HUES48 (cell line): ENCODE data around the gene GOLGA8S.
"Not testable (repeated sequence)": the region's sequence is repeated elsewhere in the genome, so short reads cannot be mapped to it uniquely, and the experiment has no call there.

Experiments
- H3K27ac ChIP-seq: one replicate; pipeline ENCODE4 v1.7.0; 2013; ENCODE audit warnings: low read depth, low read length, inconsistent platforms
- H3K27me3 ChIP-seq: 2 replicates; pipeline ENCODE4 v1.6.1; 2013; ENCODE audit warnings: mild to moderate bottlenecking, low read length; ENCODE audit not compliant: control insufficient read depth, insufficient read depth
- H3K36me3 ChIP-seq: 2 replicates; pipeline ENCODE4 v1.6.1; 2013; ENCODE audit warnings: low read length; ENCODE audit not compliant: control insufficient read depth, insufficient read depth
- H3K4me1 ChIP-seq: 2 replicates; pipeline ENCODE4 v1.6.1; 2013; ENCODE audit warnings: mild to moderate bottlenecking, low read length; ENCODE audit not compliant: control insufficient read depth, insufficient read depth
- H3K4me3 ChIP-seq: 2 replicates; pipeline ENCODE4 v1.5.1; 2013; ENCODE audit warnings: mild to moderate bottlenecking, low read depth, low read length
- H3K9ac ChIP-seq: 2 replicates; pipeline ENCODE4 v1.6.1; 2013; ENCODE audit warnings: mild to moderate bottlenecking, low read depth, low read length, moderate library complexity
- H3K9me3 ChIP-seq: 2 replicates; pipeline ENCODE4 v1.6.1; 2013; ENCODE audit warnings: low read length; ENCODE audit not compliant: control insufficient read depth, insufficient read depth

GOLGA8S gene

GRCh38 chr15:23372891-23373600 is 18.5 kb downstream of the GOLGA8S start:
- not testable (repeated sequence) for H3K4me3 ChIP-seq, H3K9ac ChIP-seq, H3K36me3 ChIP-seq, H3K4me1 ChIP-seq, H3K27ac ChIP-seq, H3K27me3 ChIP-seq
- H3K9me3 ChIP-seq, result peaks cover 17% of the 10 kb centered on the region; the same call in 1 of the 2 replicates

GRCh38 chr15:23374226-23374625 is 19.7 kb downstream of the GOLGA8S start:
- not testable (repeated sequence) for H3K36me3 ChIP-seq, H3K4me3 ChIP-seq, H3K9ac ChIP-seq, H3K27me3 ChIP-seq, H3K27ac ChIP-seq, H3K4me1 ChIP-seq
- H3K9me3 ChIP-seq, result peaks cover 17% of the 10 kb centered on the region; the same call in 1 of the 2 replicates

- H3K9me3 ChIP-seq, result peaks cover 11% of the 10 kb centered on the region; the same call in 1 of the 2 replicates
- not testable (repeated sequence) for H3K36me3 ChIP-seq, H3K4me3 ChIP-seq, H3K4me1 ChIP-seq, H3K27me3 ChIP-seq, H3K9ac ChIP-seq, H3K27ac ChIP-seq
These were observed 24.4 kb downstream of the GOLGA8S start for GRCh38 chr15:23378946-23379345.

GRCh38 chr15:23380700-23381099 is 26.2 kb downstream of the GOLGA8S start:
- peaks cover 16% of the 10 kb centered on the region; the same call in 1 of the 2 replicates for H3K9me3 ChIP-seq
- H3K4me1 ChIP-seq, H3K4me3 ChIP-seq, H3K27ac ChIP-seq, H3K36me3 ChIP-seq, H3K9ac ChIP-seq, H3K27me3 ChIP-seq: not testable (repeated sequence)

GRCh38 chr15:23381192-23381591 is 26.6 kb downstream of the GOLGA8S start:
- not testable (repeated sequence) for H3K27me3 ChIP-seq, H3K36me3 ChIP-seq, H3K4me3 ChIP-seq, H3K27ac ChIP-seq, H3K9ac ChIP-seq, H3K4me1 ChIP-seq
- peaks cover 13% of the 10 kb centered on the region; the same call in 1 of the 2 replicates for H3K9me3 ChIP-seq

GRCh38 chr15:23384371-23384770 is 29.8 kb downstream of the GOLGA8S start:
- no peaks in the 10 kb centered on the region for H3K4me1 ChIP-seq
- H3K4me3 ChIP-seq, result no peak overlapping the region
- no peak overlapping the region for H3K27ac ChIP-seq
- H3K27me3 ChIP-seq, result no peaks in the 10 kb centered on the region
- no peaks in the 10 kb centered on the region for H3K36me3 ChIP-seq
- H3K9ac ChIP-seq, result no peak overlapping the region
- peaks cover 12% of the 10 kb centered on the region; the same call in 1 of the 2 replicates for H3K9me3 ChIP-seq

- H3K36me3 ChIP-seq, result no peaks in the 10 kb centered on the region
- H3K27ac ChIP-seq, result no peak overlapping the region
- peaks cover 12% of the 10 kb centered on the region; the same call in 1 of the 2 replicates for H3K9me3 ChIP-seq
- H3K27me3 ChIP-seq, result no peaks in the 10 kb centered on the region
- no peak overlapping the region for H3K4me3 ChIP-seq
- no peak overlapping the region for H3K9ac ChIP-seq
- no peaks in the 10 kb centered on the region for H3K4me1 ChIP-seq
These were observed 31.4 kb downstream of the GOLGA8S start for GRCh38 chr15:23385886-23386430.

- no peaks in the 10 kb centered on the region for H3K27me3 ChIP-seq
- no peaks in the 10 kb centered on the region for H3K4me1 ChIP-seq
- H3K27ac ChIP-seq, result no peak overlapping the region
- no peaks in the 10 kb centered on the region for H3K36me3 ChIP-seq
- H3K9ac ChIP-seq, result no peak overlapping the region
- peaks cover 12% of the 10 kb centered on the region; the same call in 1 of the 2 replicates for H3K9me3 ChIP-seq
- H3K4me3 ChIP-seq, result no peak overlapping the region
These were observed 33.2 kb downstream of the GOLGA8S start for GRCh38 chr15:23387621-23388190.

GRCh38 chr15:23395030-23395692 is 40.6 kb downstream of the GOLGA8S start:
- Histone ChIP-seq H3K27ac (no peak overlapping the region), H3K4me1 (no peaks in the 10 kb centered on the region), H3K36me3 (no peaks in the 10 kb centered on the region), H3K4me3 (no peak overlapping the region), H3K9me3 (peaks cover 7% of the 10 kb centered on the region), H3K27me3 (no peaks in the 10 kb centered on the region), H3K9ac (no peak overlapping the region)

- no peaks in the 10 kb centered on the region for H3K27me3 ChIP-seq
- H3K9ac ChIP-seq, result no peak overlapping the region
- H3K4me1 ChIP-seq, result no peaks in the 10 kb centered on the region
- H3K36me3 ChIP-seq, result no peaks in the 10 kb centered on the region
- H3K4me3 ChIP-seq, result no peak overlapping the region
- H3K27ac ChIP-seq, result no peak overlapping the region
- peaks cover 7% of the 10 kb centered on the region for H3K9me3 ChIP-seq
These were observed 41.3 kb downstream of the GOLGA8S start for GRCh38 chr15:23395832-23396231.

- no peaks in the 10 kb centered on the region for H3K27me3 ChIP-seq
- no peaks in the 10 kb centered on the region for H3K36me3 ChIP-seq
- no peak overlapping the region for H3K4me3 ChIP-seq
- no peak overlapping the region for H3K27ac ChIP-seq
- no peak overlapping the region for H3K9ac ChIP-seq
- no peaks in the 10 kb centered on the region for H3K4me1 ChIP-seq
- H3K9me3 ChIP-seq, result peaks cover 17% of the 10 kb centered on the region
These were observed 43.2 kb downstream of the GOLGA8S start for GRCh38 chr15:23397779-23398178.
